Heart left ventricle (tissue), 13 donors: Measurements from ENCODE around the gene PRKCSH.

Source experiments
- POLR2A ChIP-seq, 2 donors: fragments of 450-650 bp; IDR thresholded peaks; one replicate each; pipeline ENCODE4 v1.6.1; 2017; ENCODE audit warnings: antibody characterized with exemption in 2 of 2, mild to moderate bottlenecking in 2 of 2, moderate library complexity in 2 of 2
- TF ChIP-seq, protein P1 (sequence below), 12 donors: fragments of 200-600 bp; sonication (generic) in 4 of 12; IDR thresholded peaks; one replicate each; pipeline versions ENCODE4 v1.5.0 to v1.8.0; 2018 to 2022; ENCODE audit warnings: antibody characterized with exemption in 12 of 12, mild to moderate bottlenecking in 5 of 12
- donor health status: ischemic (EF 13 %, LVEDD 7.1; RV severe dilation, severe dysfunction).
- donor health status: DM: no; HTN: yes; CAD: no.
- donor health status: DM: no; HTN: no; CAD: no.
- donor health status: ischemic (EF 25% LVEDD 6.9; RV normal size, moderate dysfunction).
- donor health status: ischemic (EF 25% LVEDD 5.7; RV mildly dilated, moderate dysfunction).
- donor health status: ischemic (EF 35%, LVEDD 5.7; RV mildly dilated, moderate dysfunction).
- donor health status: nonischemic (EF 11% LVEDD 7.7; RV severe dilation, severe dysfunction).
- donor health status: DM: yes; HTN: yes; CAD: no.
- donor health status: PGD.
- donor health status: ischemic (EF 29% LVEDD 5.4; RV normal size, mild dysfunction).
- donor health status: nonischemic (EF 23%, LVEDD 6.1; RV moderate dilation, normal function).

DNA sequence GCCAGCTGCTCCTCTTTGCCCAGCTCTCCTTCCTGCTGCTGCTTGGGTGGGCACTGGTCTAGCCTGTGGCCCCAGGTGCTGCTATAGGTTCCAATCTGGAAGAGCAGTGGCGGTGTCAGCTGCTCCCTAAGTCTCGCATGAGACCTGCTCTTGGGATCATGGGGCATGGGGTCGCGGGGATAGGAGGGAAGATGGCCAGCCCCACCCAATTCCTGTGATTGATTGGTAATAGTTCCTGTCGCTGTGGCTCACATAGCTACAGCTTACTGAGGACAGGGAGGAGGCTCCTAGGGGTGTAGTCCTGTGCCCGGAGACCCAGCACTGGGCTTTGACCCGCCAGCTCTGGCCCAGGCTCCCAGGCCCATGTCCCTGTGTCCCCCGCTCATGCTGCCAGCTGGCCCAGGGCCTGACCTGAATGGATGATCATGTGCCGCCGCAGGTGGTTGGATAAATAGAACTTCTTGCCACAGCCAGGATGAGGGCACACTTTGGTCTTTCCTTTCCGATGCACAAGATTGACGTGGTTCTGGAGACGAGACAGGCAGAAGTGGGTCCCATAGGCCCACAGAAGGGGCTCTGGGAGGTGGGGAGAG, 49.9 kb downstream of the PRKCSH start:
- TF ChIP-seq, protein P1, sequence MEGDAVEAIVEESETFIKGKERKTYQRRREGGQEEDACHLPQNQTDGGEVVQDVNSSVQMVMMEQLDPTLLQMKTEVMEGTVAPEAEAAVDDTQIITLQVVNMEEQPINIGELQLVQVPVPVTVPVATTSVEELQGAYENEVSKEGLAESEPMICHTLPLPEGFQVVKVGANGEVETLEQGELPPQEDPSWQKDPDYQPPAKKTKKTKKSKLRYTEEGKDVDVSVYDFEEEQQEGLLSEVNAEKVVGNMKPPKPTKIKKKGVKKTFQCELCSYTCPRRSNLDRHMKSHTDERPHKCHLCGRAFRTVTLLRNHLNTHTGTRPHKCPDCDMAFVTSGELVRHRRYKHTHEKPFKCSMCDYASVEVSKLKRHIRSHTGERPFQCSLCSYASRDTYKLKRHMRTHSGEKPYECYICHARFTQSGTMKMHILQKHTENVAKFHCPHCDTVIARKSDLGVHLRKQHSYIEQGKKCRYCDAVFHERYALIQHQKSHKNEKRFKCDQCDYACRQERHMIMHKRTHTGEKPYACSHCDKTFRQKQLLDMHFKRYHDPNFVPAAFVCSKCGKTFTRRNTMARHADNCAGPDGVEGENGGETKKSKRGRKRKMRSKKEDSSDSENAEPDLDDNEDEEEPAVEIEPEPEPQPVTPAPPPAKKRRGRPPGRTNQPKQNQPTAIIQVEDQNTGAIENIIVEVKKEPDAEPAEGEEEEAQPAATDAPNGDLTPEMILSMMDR (IDR thresholded peaks at IDR 0.05): no peak
- TF ChIP-seq POLR2A (IDR thresholded peaks at IDR 0.05): no peak
